Dendritic cell treated with granulocyte-macrophage colony-stimulating factor and Interleukin-4, amounts not matched to agents 40 ng/mL and 50 ng/mL, for 4 days (primary cell): ENCODE results near the gene CAPRIN1.

Experiments used
- H3K27ac Mint-ChIP-seq: one replicate; pipeline ENCODE4 v1.8.0; 2022; ENCODE audit warnings: mild to moderate bottlenecking, mixed read lengths
- H3K27me3 Mint-ChIP-seq: one replicate; pipeline ENCODE4 v1.8.0; 2022; ENCODE audit warnings: mild to moderate bottlenecking, mixed read lengths
- H3K36me3 Mint-ChIP-seq: one replicate; pipeline ENCODE4 v1.8.0; 2022; ENCODE audit warnings: low read depth, mixed read lengths
- H3K4me1 Mint-ChIP-seq: one replicate; pipeline ENCODE4 v1.8.0; 2022; ENCODE audit warnings: low read depth, mixed read lengths
- H3K4me3 Mint-ChIP-seq: one replicate; pipeline ENCODE4 v1.8.0; 2022; ENCODE audit warnings: mild to moderate bottlenecking, moderate library complexity, mixed read lengths
- H3K9me3 Mint-ChIP-seq: one replicate; pipeline ENCODE4 v1.8.0; 2022; ENCODE audit warnings: mixed read lengths
- intact Hi-C: fragments of 100-400 bp; cut with micrococcal nuclease; formaldehyde crosslinking; loops from one replicate; pipeline ENCODE4 v1.15.0; 2022

CAPRIN1 gene

DNA sequence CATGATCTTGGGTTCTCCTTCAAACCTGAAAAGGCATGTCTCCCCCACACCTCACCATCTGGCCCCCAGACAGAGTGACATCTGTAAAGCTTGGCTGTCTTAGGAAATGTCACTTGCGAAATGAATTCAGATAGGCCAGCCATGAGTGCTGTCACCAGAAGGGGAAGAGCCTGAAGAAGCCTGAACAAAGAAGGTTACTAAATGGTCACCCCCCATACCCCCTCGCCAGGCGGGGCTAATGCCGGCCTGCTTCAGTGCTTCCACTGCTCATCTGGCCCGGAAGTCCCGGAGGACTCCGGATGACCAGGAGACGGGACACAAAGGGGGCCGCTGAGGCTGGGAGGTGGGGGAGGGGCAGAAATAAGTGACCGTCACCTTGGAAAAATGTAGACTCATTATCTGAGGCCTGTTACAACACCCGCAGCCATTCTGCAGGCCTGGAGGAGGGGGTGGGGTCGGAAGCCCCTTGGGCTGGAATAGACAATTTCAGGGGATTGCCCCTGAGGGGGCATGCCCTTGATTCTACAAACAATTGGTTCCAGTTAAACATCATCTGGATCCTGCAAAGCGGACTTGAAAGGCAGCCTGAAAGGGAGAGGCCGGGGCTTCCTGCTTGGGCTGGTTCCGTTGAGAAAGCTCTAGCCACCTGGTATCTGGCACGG, 97.1 kb downstream of the CAPRIN1 start:
- H3K27ac Mint-ChIP-seq = no peak overlapping the region
- H3K36me3 Mint-ChIP-seq = peaks cover 85% of the 10 kb centered on the region
- H3K4me1 Mint-ChIP-seq = peaks cover 24% of the 10 kb centered on the region
- H3K9me3 Mint-ChIP-seq = no peaks in the 10 kb centered on the region
- H3K27me3 Mint-ChIP-seq = no peaks in the 10 kb centered on the region
- intact Hi-C loops = no loop called here
- no peak overlapping the region for H3K4me3 Mint-ChIP-seq

DNA sequence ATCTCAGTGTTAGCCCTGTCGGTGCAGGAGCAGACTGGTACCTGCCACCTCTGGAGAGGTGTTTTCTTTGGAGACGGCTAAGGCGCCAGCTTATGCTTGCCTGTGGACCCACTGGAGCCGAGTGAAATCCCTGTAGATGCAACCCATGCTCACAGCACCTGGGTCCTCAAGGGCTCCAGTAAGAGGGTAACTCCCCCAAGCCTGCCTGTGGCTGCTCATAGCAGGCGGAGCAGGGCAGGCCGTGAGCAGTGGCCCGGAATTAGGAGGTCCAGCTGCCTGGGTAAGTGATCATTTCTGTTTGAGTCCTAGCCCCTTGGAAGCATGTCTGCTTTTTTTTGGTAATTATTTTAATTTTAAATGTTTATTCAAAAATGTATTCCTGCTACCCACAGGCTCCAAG, 97.7 kb downstream of the CAPRIN1 start:
- H3K27ac Mint-ChIP-seq = no peak overlapping the region
- H3K36me3 Mint-ChIP-seq = peaks cover 83% of the 10 kb centered on the region
- intact Hi-C loops = no loop called here
- H3K27me3 Mint-ChIP-seq = no peaks in the 10 kb centered on the region
- H3K9me3 Mint-ChIP-seq = no peaks in the 10 kb centered on the region
- peaks cover 30% of the 10 kb centered on the region for H3K4me1 Mint-ChIP-seq
- H3K4me3 Mint-ChIP-seq = no peak overlapping the region

- no peak overlapping the region for H3K4me3 Mint-ChIP-seq
- no peaks in the 10 kb centered on the region for H3K9me3 Mint-ChIP-seq
- intact Hi-C loops = no loop called here
- no peaks in the 10 kb centered on the region for H3K27me3 Mint-ChIP-seq
- peaks cover 36% of the 10 kb centered on the region for H3K4me1 Mint-ChIP-seq
- peaks cover 79% of the 10 kb centered on the region for H3K36me3 Mint-ChIP-seq
- no peak overlapping the region for H3K27ac Mint-ChIP-seq
Measured at GRCh38 chr11:34149786-34150185, 98.3 kb downstream of the CAPRIN1 start.

GRCh38 chr11:34150494-34151151, 99.1 kb downstream of the CAPRIN1 start:
- H3K4me3 Mint-ChIP-seq = no peak overlapping the region
- H3K27ac Mint-ChIP-seq = no peak overlapping the region
- H3K27me3 Mint-ChIP-seq = no peaks in the 10 kb centered on the region
- H3K9me3 Mint-ChIP-seq = no peaks in the 10 kb centered on the region
- intact Hi-C loops = no loop called here
- peaks cover 71% of the 10 kb centered on the region for H3K36me3 Mint-ChIP-seq
- peaks cover 39% of the 10 kb centered on the region for H3K4me1 Mint-ChIP-seq
